NT2/D1 (cell line): ENCODE data around the gene CDH16.
A peak's percentile ranks its signal among the peaks of the same experiment; 100 is the strongest.

ENCODE experiments used
- DNase-seq: peaks from one replicate; pipeline ENCODE4 v3.0.0-alpha.2; 2011; ENCODE audit warnings: low read depth, low spot score
- H3K27me3 ChIP-seq: 2 replicates; pipeline ENCODE4 v1.6.0; 2011; ENCODE audit warnings: mild to moderate bottlenecking; ENCODE audit not compliant: insufficient read length, insufficient read depth
- H3K36me3 ChIP-seq: 2 replicates; pipeline ENCODE4 v1.6.1; 2011; ENCODE audit warnings: mild to moderate bottlenecking, low read length, mixed read lengths; ENCODE audit not compliant: insufficient read depth, insufficient read length
- H3K4me1 ChIP-seq: 2 replicates; pipeline ENCODE4 v1.5.1; 2011; ENCODE audit not compliant: insufficient read depth, insufficient read length
- H3K4me3 ChIP-seq: 2 replicates; pipeline ENCODE4 v1.5.1; 2011; ENCODE audit warnings: low read depth; ENCODE audit not compliant: insufficient read length
- H3K9ac ChIP-seq: 2 replicates; pipeline ENCODE4 v1.6.0; 2011; ENCODE audit warnings: low read depth; ENCODE audit not compliant: insufficient read length
- H3K9me3 ChIP-seq: 2 replicates; pipeline ENCODE4 v1.5.1; 2011; ENCODE audit warnings: mild to moderate bottlenecking, low read length; ENCODE audit not compliant: insufficient read depth
- SUZ12 ChIP-seq: IDR thresholded peaks from 2 replicates; pipeline ENCODE4 v1.6.1; 2011; ENCODE audit not compliant: insufficient read length, insufficient read depth; ENCODE audit errors: extremely low read depth
- YY1 ChIP-seq: IDR thresholded peaks from 2 replicates; pipeline ENCODE4 v1.6.1; 2011; ENCODE audit not compliant: insufficient read length, insufficient read depth
- ZNF274 ChIP-seq: IDR thresholded peaks from 2 replicates; pipeline ENCODE4 v1.6.1; 2011; ENCODE audit warnings: mild to moderate bottlenecking, low read depth, low read length

CDH16 gene

DNA sequence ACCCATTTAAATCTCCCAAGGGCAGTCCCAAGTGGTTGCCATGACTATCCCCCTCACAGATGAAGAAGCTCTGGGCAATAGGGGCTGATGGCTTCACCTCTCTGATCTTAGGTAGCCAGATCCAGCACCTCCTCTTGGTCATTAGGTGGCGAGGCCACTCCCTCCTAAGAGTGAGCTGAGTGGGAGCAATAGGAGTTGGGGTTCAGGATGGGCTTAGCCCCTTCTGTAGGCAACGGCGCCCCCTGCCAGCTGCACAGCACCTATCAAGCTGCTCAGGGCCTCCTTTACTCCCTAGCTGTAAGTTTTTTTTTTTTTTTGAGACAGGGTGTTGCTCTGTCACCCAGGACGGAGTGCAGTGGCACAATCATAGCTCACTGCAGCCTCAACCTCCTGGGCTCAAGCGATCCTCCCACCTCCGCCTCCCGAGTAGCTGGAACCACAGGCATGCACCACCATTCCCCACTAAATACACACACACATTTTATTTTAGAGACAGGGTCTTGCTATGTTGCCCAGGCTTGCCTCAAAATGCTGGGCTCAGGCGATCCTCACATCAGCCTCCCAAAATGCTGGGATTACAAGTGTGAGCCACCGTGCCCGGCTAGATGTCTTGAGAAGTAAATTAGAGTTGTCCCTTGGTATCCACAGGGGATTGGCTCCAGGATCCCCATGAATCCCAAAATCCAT, 10.2 kb upstream of the CDH16 start:
- Histone ChIP-seq H3K36me3 (peaks cover 17% of the 10 kb centered on the region), H3K4me1 (peaks cover 25% of the 10 kb centered on the region), H3K4me3 (no peak overlapping the region), H3K9ac (no peak overlapping the region), H3K9me3 (no peaks in the 10 kb centered on the region), H3K27me3 (peaks cover 36% of the 10 kb centered on the region)
- DNase-seq = no peak
- TF ChIP-seq ZNF274 (no peak), SUZ12 (no peak), YY1 (no peak)

DNA sequence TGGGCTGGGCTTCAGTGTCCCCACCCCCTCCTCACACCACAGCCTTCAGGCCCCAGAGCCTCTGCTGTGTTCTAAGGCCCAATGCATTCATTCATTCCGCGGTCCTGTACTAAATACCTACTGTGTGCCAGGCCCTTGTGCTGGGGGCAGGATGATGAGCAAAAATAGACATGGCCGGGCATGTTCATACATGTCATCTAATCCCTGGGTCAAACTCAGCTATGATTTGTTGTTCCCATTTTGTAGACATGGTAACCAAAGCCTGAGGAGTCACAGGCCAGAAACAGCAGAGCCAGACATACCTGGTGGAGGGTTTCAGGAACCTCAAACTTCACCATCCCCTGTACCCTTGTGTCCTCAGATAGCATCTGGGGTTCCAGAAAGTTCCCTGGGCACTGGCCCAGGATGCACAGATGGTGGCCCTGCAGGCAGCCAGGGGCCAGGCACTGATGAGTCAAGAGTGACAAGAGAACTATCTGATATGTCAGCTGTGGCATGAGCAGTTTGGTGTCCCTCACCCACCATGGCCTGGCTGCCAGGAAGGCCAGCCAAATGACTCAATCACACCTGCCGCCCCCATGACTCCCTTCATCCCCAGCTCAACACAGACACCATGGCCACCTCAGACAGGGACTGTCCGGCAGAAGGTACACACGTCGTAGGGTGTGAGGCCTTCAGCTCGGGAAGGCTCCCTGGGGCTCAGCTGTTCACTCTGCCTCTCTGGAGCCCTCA, 9.4 kb upstream of the CDH16 start:
- Histone ChIP-seq H3K27me3 (peaks cover 43% of the 10 kb centered on the region), H3K9me3 (no peaks in the 10 kb centered on the region), H3K4me1 (peaks cover 23% of the 10 kb centered on the region), H3K4me3 (no peak overlapping the region), H3K36me3 (peaks cover 23% of the 10 kb centered on the region), H3K9ac (no peak overlapping the region)
- DNase-seq = no peak
- TF ChIP-seq ZNF274 = no peak
- TF ChIP-seq SUZ12 = no peak
- no peak for TF ChIP-seq YY1

DNA sequence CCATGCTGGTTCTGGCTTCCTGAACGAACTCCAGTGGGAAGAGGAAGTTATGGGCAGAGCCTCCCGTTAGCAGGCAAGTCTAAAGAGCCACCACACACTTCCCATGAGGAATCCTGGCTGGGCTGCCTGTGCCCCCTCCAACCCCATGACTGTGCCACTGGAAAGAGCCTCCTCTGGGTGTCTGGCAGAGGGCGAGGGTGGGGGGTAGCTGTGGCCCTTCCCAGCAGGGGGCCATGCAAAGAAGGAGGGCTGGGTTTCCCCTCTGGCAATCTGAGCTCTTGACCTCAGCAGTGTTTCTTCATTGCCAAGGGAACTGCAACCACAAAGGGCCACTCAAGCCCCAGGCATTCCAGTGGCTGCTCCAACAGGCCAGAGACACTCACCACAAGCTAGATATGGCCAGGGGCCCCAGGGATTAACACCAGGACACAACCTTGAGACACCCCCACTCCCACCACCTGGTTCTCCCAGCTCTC, 8.3 kb upstream of the CDH16 start:
- Histone ChIP-seq H3K9me3 (no peaks in the 10 kb centered on the region), H3K9ac (no peak overlapping the region), H3K36me3 (peaks cover 18% of the 10 kb centered on the region), H3K4me3 (no peak overlapping the region), H3K4me1 (peaks cover 24% of the 10 kb centered on the region), H3K27me3 (peaks cover 46% of the 10 kb centered on the region)
- TF ChIP-seq SUZ12 (no peak), YY1 (no peak), ZNF274 (no peak)
- peak; percentile 35 for DNase-seq

DNA sequence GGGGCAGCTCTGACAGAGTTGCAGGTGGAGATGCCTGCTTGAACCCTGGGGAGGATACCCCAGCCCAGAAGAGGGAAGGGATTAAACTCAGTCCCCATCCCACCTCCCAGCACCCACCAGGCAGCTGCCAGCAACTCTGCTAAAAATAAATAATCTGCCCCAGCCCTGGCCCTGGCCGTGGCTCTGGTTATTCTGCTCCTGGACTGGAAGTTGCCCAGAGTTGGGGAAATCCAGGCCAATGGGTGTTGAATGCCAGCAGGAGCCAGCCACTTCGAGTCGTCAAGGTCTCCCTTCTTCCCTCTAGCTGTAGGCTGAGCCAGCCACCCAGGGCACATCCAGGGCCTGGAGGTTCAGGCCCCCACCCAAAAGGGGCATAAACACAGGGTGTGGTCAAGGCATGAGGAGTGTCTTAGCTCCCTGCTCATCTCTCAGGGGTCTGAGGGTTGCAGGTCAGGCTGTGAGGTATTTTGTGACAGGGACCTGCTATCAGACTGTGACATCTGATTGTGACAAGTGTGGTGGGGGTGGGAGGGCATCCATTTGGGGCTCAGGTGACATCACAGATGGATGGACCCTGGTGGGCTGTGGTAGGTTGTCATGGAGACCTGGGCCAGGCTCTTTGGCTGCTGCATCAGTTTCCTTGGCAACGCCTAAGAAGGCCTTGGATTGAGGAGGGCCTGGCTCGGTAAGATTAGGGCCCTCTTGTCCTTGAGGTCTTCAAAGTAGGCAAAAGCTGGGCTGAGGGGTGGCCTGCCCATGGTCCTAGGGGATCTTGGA, 7.7 kb upstream of the CDH16 start:
- TF ChIP-seq ZNF274 (no peak), SUZ12 (no peak), YY1 (no peak)
- Histone ChIP-seq H3K27me3 (peaks cover 46% of the 10 kb centered on the region), H3K4me3 (no peak overlapping the region), H3K9me3 (no peaks in the 10 kb centered on the region), H3K9ac (no peak overlapping the region), H3K4me1 (peaks cover 27% of the 10 kb centered on the region), H3K36me3 (peaks cover 18% of the 10 kb centered on the region)
- no peak for DNase-seq

DNA sequence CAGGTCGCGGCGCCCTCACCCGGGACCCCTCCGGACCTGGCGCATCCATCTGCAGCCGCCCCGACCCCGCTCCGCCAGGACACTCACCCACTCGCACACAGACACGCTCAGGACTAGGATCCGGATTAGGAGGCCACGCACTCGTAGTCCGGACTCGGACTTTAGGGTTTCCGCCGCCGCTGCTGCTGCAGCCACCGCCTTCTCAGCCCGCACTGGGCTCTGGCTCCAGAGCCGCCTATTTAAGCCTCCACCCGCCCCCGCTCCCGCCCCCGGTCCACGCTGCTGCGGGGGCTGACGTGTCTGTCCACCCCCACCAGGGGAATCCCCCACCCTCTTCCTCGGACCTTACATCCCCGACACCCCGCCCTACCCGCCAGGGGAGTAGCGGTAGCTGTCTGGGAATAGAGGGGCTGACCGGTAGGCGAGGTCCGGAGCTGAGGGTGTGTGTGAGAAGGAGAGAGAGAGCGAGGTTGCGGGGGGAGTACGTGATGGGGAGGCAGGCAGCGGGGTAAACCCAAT, 6.7 kb upstream of the CDH16 start, which contains the start of gene RRAD:
TSS of gene RRAD (minus strand) at position 214 of the 519 bp plus-strand sequence. CDS start 356 bp downstream, outside the sequence.
- H3K9ac ChIP-seq = peak within 1 kb of the TSS; percentile 54
- H3K36me3 ChIP-seq = peaks cover 16% of the 10 kb centered on the region
- H3K4me3 ChIP-seq = peak within 1 kb of the TSS; percentile 53
- TF ChIP-seq SUZ12 (peak; percentile 77), ZNF274 (no peak)
- no peaks in the 10 kb centered on the region for H3K9me3 ChIP-seq
- peaks cover 46% of the 10 kb centered on the region for H3K27me3 ChIP-seq
- no peak for DNase-seq
- H3K4me1 ChIP-seq = peaks cover 27% of the 10 kb centered on the region

DNA sequence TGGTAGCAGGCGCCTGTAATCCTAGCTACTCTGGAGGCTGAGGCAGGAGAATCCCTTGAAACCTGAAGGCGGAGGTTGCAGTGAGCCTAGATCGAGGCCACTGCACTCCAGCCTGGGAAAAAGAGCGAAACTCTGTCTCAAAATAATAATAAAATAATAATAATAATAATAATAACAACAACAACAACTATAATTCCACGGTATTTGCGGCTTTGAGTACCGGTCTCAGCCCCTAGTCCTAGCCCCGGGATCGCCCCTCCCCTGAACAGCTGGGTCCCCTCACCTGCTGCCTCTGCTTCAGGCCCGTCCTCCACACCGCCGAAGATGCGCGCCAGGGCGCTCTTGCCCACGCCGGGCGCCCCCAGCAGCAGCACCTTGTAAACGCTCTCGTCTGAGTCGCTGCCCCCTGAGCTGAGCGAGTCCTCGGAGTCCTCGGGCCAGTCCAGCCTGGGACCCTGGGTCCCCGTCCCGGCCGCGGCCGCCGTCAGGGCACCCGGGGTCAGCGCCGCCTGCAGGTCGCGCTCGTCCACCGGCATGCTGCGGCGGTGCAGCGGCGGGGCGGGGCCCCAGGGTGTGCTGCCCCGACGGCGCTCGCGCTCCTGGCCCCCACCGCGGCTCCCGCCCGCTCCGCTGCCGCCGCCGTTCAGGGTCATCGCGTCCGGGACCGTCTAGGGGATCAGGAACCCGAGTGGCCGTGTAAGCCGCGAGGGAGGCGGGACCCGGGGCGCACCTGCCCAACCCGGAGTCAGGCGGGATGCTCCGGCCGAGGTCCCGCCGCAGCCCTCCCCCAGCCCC, 6.0 kb upstream of the CDH16 start:
- peak overlapping the region; percentile 53 for H3K4me3 ChIP-seq

More for the DNA sequence above, 6.0 kb upstream of the CDH16 start:
- no peak for DNase-seq
- TF ChIP-seq SUZ12 (no peak), YY1 (no peak), ZNF274 (no peak)
- H3K27me3 ChIP-seq = peaks cover 50% of the 10 kb centered on the region
- peak overlapping the region; percentile 54 for H3K9ac ChIP-seq
- no peaks in the 10 kb centered on the region for H3K9me3 ChIP-seq
- peaks cover 33% of the 10 kb centered on the region for H3K4me1 ChIP-seq
- H3K36me3 ChIP-seq = peaks cover 16% of the 10 kb centered on the region
